SU-DHL-6 (cell line): ENCODE data around the gene SEMA4D.

ENCODE experiments used
- EZH2phosphoT487 ChIP-seq: fragments of 200-600 bp; sonication (generic), shearing (Covaris generic); conservative IDR thresholded peaks from 2 replicates; pipeline ENCODE4 v1.6.1; 2018; ENCODE audit warnings: mild to moderate bottlenecking, antibody characterized with exemption, low read length, moderate library complexity, mixed read lengths
- TF ChIP-seq, protein P1 (sequence below): fragments of 200-600 bp; sonication (generic); IDR thresholded peaks from one replicate; pipeline ENCODE4 v1.5.1; 2017; ENCODE audit warnings: antibody characterized with exemption, mild to moderate bottlenecking, low read length, moderate library complexity; ENCODE audit not compliant: insufficient read depth, poor library complexity, severe bottlenecking

- TF ChIP-seq, protein P1, sequence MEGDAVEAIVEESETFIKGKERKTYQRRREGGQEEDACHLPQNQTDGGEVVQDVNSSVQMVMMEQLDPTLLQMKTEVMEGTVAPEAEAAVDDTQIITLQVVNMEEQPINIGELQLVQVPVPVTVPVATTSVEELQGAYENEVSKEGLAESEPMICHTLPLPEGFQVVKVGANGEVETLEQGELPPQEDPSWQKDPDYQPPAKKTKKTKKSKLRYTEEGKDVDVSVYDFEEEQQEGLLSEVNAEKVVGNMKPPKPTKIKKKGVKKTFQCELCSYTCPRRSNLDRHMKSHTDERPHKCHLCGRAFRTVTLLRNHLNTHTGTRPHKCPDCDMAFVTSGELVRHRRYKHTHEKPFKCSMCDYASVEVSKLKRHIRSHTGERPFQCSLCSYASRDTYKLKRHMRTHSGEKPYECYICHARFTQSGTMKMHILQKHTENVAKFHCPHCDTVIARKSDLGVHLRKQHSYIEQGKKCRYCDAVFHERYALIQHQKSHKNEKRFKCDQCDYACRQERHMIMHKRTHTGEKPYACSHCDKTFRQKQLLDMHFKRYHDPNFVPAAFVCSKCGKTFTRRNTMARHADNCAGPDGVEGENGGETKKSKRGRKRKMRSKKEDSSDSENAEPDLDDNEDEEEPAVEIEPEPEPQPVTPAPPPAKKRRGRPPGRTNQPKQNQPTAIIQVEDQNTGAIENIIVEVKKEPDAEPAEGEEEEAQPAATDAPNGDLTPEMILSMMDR, result no peak
- no peak for TF ChIP-seq EZH2phosphoT487
These were observed 101.8 kb downstream of the SEMA4D start for GRCh38 chr9:89395931-89396710.
